ENCODE data around the gene SLC7A9.
A peak's percentile ranks its signal among the peaks of the same experiment; 100 is the strongest.

Gene SLC7A9

GRCh38 chr19:32869369-32869965 is at the start of gene SLC7A9:
TSS of gene SLC7A9 (minus strand) at chr19:32869767. CDS start at chr19:32868534, 1,233 bp downstream.
- H3K4me1 ChIP-seq (ENCODE audit: control insufficient read depth in 1 of 2, insufficient read depth in 2 of 2, low read length in 2 of 2) = peaks cover 13 to 15% of the 10 kb centered on the region in 2 donors
- no peaks in the 10 kb centered on the region for H3K9me3 ChIP-seq (ENCODE audit: control insufficient read depth in 1 of 2, low read length in 2 of 2)
- peak within 1 kb of the TSS; percentile 57 to 64 for H3K9ac ChIP-seq (ENCODE audit: low read depth in 1 of 2, low read length in 2 of 2)
- peak within 1 kb of the TSS; percentile 46 for H3K27ac ChIP-seq (ENCODE audit: low read depth, low read length)
- H3K27me3 ChIP-seq (ENCODE audit: control insufficient read depth in 1 of 2, insufficient read depth in 2 of 2, low read length in 2 of 2) = no peaks in the 10 kb centered on the region
- H3K36me3 ChIP-seq (ENCODE audit: control insufficient read depth in 1 of 2, insufficient read depth in 2 of 2, low read length in 2 of 2) = peaks cover 0 to 4% of the 10 kb centered on the region in 2 donors
- H3K4me3 ChIP-seq (ENCODE audit: low read depth in 1 of 2, low read length in 2 of 2) = peak within 1 kb of the TSS; percentile 57 to 58

GRCh38 chr19:32919365-32919764 is 49.8 kb upstream of the SLC7A9 start:
- Histone ChIP-seq H3K9ac (ENCODE audit: low read depth in 1 of 2, low read length in 2 of 2) (no peak overlapping the region), H3K4me3 (ENCODE audit: low read depth in 1 of 2, low read length in 2 of 2) (no peak overlapping the region), H3K27ac (ENCODE audit: low read depth, low read length) (no peak overlapping the region), H3K9me3 (ENCODE audit: control insufficient read depth in 1 of 2, low read length in 2 of 2) (no peaks in the 10 kb centered on the region), H3K4me1 (ENCODE audit: control insufficient read depth in 1 of 2, insufficient read depth in 2 of 2, low read length in 2 of 2) (no peaks in the 10 kb centered on the region), H3K36me3 (ENCODE audit: control insufficient read depth in 1 of 2, insufficient read depth in 2 of 2, low read length in 2 of 2) (peaks cover 6 to 22% of the 10 kb centered on the region in 2 donors), H3K27me3 (ENCODE audit: control insufficient read depth in 1 of 2, insufficient read depth in 2 of 2, low read length in 2 of 2) (no peaks in the 10 kb centered on the region)

GRCh38 chr19:32917616-32917996 is 48.0 kb upstream of the SLC7A9 start:
- Histone ChIP-seq H3K4me1 (ENCODE audit: control insufficient read depth in 1 of 2, insufficient read depth in 2 of 2, low read length in 2 of 2) (no peaks in the 10 kb centered on the region), H3K27me3 (ENCODE audit: control insufficient read depth in 1 of 2, insufficient read depth in 2 of 2, low read length in 2 of 2) (no peaks in the 10 kb centered on the region), H3K9ac (ENCODE audit: low read depth in 1 of 2, low read length in 2 of 2) (no peak overlapping the region), H3K27ac (ENCODE audit: low read depth, low read length) (no peak overlapping the region), H3K9me3 (ENCODE audit: control insufficient read depth in 1 of 2, low read length in 2 of 2) (no peaks in the 10 kb centered on the region), H3K4me3 (ENCODE audit: low read depth in 1 of 2, low read length in 2 of 2) (no peak overlapping the region), H3K36me3 (ENCODE audit: control insufficient read depth in 1 of 2, insufficient read depth in 2 of 2, low read length in 2 of 2) (peaks cover 6 to 12% of the 10 kb centered on the region in 2 donors)

- Histone ChIP-seq H3K9me3 (ENCODE audit: control insufficient read depth in 1 of 2, low read length in 2 of 2) (no peaks in the 10 kb centered on the region), H3K4me1 (ENCODE audit: control insufficient read depth in 1 of 2, insufficient read depth in 2 of 2, low read length in 2 of 2) (no peaks in the 10 kb centered on the region), H3K27ac (ENCODE audit: low read depth, low read length) (no peak overlapping the region), H3K36me3 (ENCODE audit: control insufficient read depth in 1 of 2, insufficient read depth in 2 of 2, low read length in 2 of 2) (peaks cover 6 to 12% of the 10 kb centered on the region in 2 donors), H3K4me3 (ENCODE audit: low read depth in 1 of 2, low read length in 2 of 2) (no peak overlapping the region), H3K9ac (ENCODE audit: low read depth in 1 of 2, low read length in 2 of 2) (no peak overlapping the region), H3K27me3 (ENCODE audit: control insufficient read depth in 1 of 2, insufficient read depth in 2 of 2, low read length in 2 of 2) (no peaks in the 10 kb centered on the region)
Observed at GRCh38 chr19:32916969-32917615, 47.5 kb upstream of the SLC7A9 start.

- H3K36me3 ChIP-seq (ENCODE audit: control insufficient read depth in 1 of 2, insufficient read depth in 2 of 2, low read length in 2 of 2) = peaks cover 6 to 12% of the 10 kb centered on the region in 2 donors
- H3K27ac ChIP-seq (ENCODE audit: low read depth, low read length) = no peak overlapping the region
Observed at GRCh38 chr19:32914879-32915660, 45.5 kb upstream of the SLC7A9 start.

GRCh38 chr19:32911467-32911866 is 41.9 kb upstream of the SLC7A9 start:
- Histone ChIP-seq H3K4me3 (ENCODE audit: low read depth in 1 of 2, low read length in 2 of 2) (no peak overlapping the region), H3K9ac (ENCODE audit: low read depth in 1 of 2, low read length in 2 of 2) (no peak overlapping the region), H3K9me3 (ENCODE audit: control insufficient read depth in 1 of 2, low read length in 2 of 2) (no peaks in the 10 kb centered on the region), H3K27ac (ENCODE audit: low read depth, low read length) (no peak overlapping the region), H3K36me3 (ENCODE audit: control insufficient read depth in 1 of 2, insufficient read depth in 2 of 2, low read length in 2 of 2) (peaks cover 0 to 19% of the 10 kb centered on the region in 2 donors), H3K4me1 (ENCODE audit: control insufficient read depth in 1 of 2, insufficient read depth in 2 of 2, low read length in 2 of 2) (no peaks in the 10 kb centered on the region), H3K27me3 (ENCODE audit: control insufficient read depth in 1 of 2, insufficient read depth in 2 of 2, low read length in 2 of 2) (no peaks in the 10 kb centered on the region)

More at GRCh38 chr19:32914879-32915660, 45.5 kb upstream of the SLC7A9 start:
- Histone ChIP-seq H3K4me3 (ENCODE audit: low read depth in 1 of 2, low read length in 2 of 2) (no peak overlapping the region), H3K9me3 (ENCODE audit: control insufficient read depth in 1 of 2, low read length in 2 of 2) (no peaks in the 10 kb centered on the region), H3K4me1 (ENCODE audit: control insufficient read depth in 1 of 2, insufficient read depth in 2 of 2, low read length in 2 of 2) (no peaks in the 10 kb centered on the region), H3K9ac (ENCODE audit: low read depth in 1 of 2, low read length in 2 of 2) (no peak overlapping the region), H3K27me3 (ENCODE audit: control insufficient read depth in 1 of 2, insufficient read depth in 2 of 2, low read length in 2 of 2) (no peaks in the 10 kb centered on the region)

GRCh38 chr19:32910874-32911273 is 41.3 kb upstream of the SLC7A9 start:
- no peak overlapping the region for H3K27ac ChIP-seq (ENCODE audit: low read depth, low read length)
- H3K9me3 ChIP-seq (ENCODE audit: control insufficient read depth in 1 of 2, low read length in 2 of 2) = no peaks in the 10 kb centered on the region
- H3K9ac ChIP-seq (ENCODE audit: low read depth in 1 of 2, low read length in 2 of 2) = no peak overlapping the region
- no peak overlapping the region for H3K4me3 ChIP-seq (ENCODE audit: low read depth in 1 of 2, low read length in 2 of 2)
- H3K36me3 ChIP-seq (ENCODE audit: control insufficient read depth in 1 of 2, insufficient read depth in 2 of 2, low read length in 2 of 2) = peaks cover 0 to 19% of the 10 kb centered on the region in 2 donors
- no peaks in the 10 kb centered on the region for H3K27me3 ChIP-seq (ENCODE audit: control insufficient read depth in 1 of 2, insufficient read depth in 2 of 2, low read length in 2 of 2)
- H3K4me1 ChIP-seq (ENCODE audit: control insufficient read depth in 1 of 2, insufficient read depth in 2 of 2, low read length in 2 of 2) = no peaks in the 10 kb centered on the region

- H3K36me3 ChIP-seq (ENCODE audit: control insufficient read depth in 1 of 2, insufficient read depth in 2 of 2, low read length in 2 of 2) = peaks cover 0 to 19% of the 10 kb centered on the region in 2 donors
- H3K27ac ChIP-seq (ENCODE audit: low read depth, low read length) = no peak overlapping the region
- H3K9me3 ChIP-seq (ENCODE audit: control insufficient read depth in 1 of 2, low read length in 2 of 2) = no peaks in the 10 kb centered on the region
- H3K4me1 ChIP-seq (ENCODE audit: control insufficient read depth in 1 of 2, insufficient read depth in 2 of 2, low read length in 2 of 2) = no peaks in the 10 kb centered on the region
- H3K27me3 ChIP-seq (ENCODE audit: control insufficient read depth in 1 of 2, insufficient read depth in 2 of 2, low read length in 2 of 2) = no peaks in the 10 kb centered on the region
- H3K9ac ChIP-seq (ENCODE audit: low read depth in 1 of 2, low read length in 2 of 2) = no peak overlapping the region
- H3K4me3 ChIP-seq (ENCODE audit: low read depth in 1 of 2, low read length in 2 of 2) = no peak overlapping the region
Observed at GRCh38 chr19:32910094-32910493, 40.5 kb upstream of the SLC7A9 start.

GRCh38 chr19:32909257-32909656 is 39.7 kb upstream of the SLC7A9 start:
- peaks cover 0 to 14% of the 10 kb centered on the region in 2 donors for H3K36me3 ChIP-seq (ENCODE audit: control insufficient read depth in 1 of 2, insufficient read depth in 2 of 2, low read length in 2 of 2)

GRCh38 chr19:32908641-32909190 is 39.1 kb upstream of the SLC7A9 start:
- Histone ChIP-seq H3K4me3 (ENCODE audit: low read depth in 1 of 2, low read length in 2 of 2) (no peak overlapping the region), H3K36me3 (ENCODE audit: control insufficient read depth in 1 of 2, insufficient read depth in 2 of 2, low read length in 2 of 2) (peaks cover 0 to 14% of the 10 kb centered on the region in 2 donors), H3K4me1 (ENCODE audit: control insufficient read depth in 1 of 2, insufficient read depth in 2 of 2, low read length in 2 of 2) (no peaks in the 10 kb centered on the region), H3K9ac (ENCODE audit: low read depth in 1 of 2, low read length in 2 of 2) (no peak overlapping the region), H3K27ac (ENCODE audit: low read depth, low read length) (no peak overlapping the region), H3K9me3 (ENCODE audit: control insufficient read depth in 1 of 2, low read length in 2 of 2) (no peaks in the 10 kb centered on the region), H3K27me3 (ENCODE audit: control insufficient read depth in 1 of 2, insufficient read depth in 2 of 2, low read length in 2 of 2) (no peaks in the 10 kb centered on the region)

More at GRCh38 chr19:32909257-32909656, 39.7 kb upstream of the SLC7A9 start:
- Histone ChIP-seq H3K4me1 (ENCODE audit: control insufficient read depth in 1 of 2, insufficient read depth in 2 of 2, low read length in 2 of 2) (no peaks in the 10 kb centered on the region), H3K4me3 (ENCODE audit: low read depth in 1 of 2, low read length in 2 of 2) (no peak overlapping the region), H3K27me3 (ENCODE audit: control insufficient read depth in 1 of 2, insufficient read depth in 2 of 2, low read length in 2 of 2) (no peaks in the 10 kb centered on the region), H3K9me3 (ENCODE audit: control insufficient read depth in 1 of 2, low read length in 2 of 2) (no peaks in the 10 kb centered on the region), H3K9ac (ENCODE audit: low read depth in 1 of 2, low read length in 2 of 2) (no peak overlapping the region), H3K27ac (ENCODE audit: low read depth, low read length) (no peak overlapping the region)
